Esophagus (tissue), 2 donors: ENCODE measurements around the gene ANK3. TPM values are rescaled to one million over a fixed set of nuclear protein-coding genes. Genes with fewer than 3 reads are reported as not detected.

ENCODE experiments used
- H3K27ac ChIP-seq, 2 donors: one replicate each; pipeline ENCODE4 v1.5.1; 2013; ENCODE audit warnings: low read depth in 2 of 2, mild to moderate bottlenecking in 2 of 2, inconsistent platforms in 1 of 2, low read length in 1 of 2, moderate library complexity in 1 of 2
- H3K27me3 ChIP-seq, 2 donors: one replicate each; pipeline ENCODE4 v1.6.1; 2013; ENCODE audit warnings: low read length in 2 of 2, control low read depth in 1 of 2, mild to moderate bottlenecking in 1 of 2; ENCODE audit not compliant: insufficient read depth in 2 of 2, control insufficient read depth in 1 of 2
- H3K36me3 ChIP-seq, 2 donors: one replicate each; pipeline ENCODE4 v1.6.1; 2013; ENCODE audit warnings: low read length in 1 of 2; ENCODE audit not compliant: control insufficient read depth in 2 of 2, insufficient read depth in 2 of 2
- H3K4me1 ChIP-seq, 2 donors: one replicate each; pipeline ENCODE4 v1.6.1; 2013; ENCODE audit warnings: low read length in 1 of 2; ENCODE audit not compliant: control insufficient read depth in 2 of 2, insufficient read depth in 2 of 2
- H3K4me3 ChIP-seq, 2 donors: one replicate each; pipeline ENCODE4 v1.5.1; 2013; ENCODE audit warnings: low read length in 2 of 2, mild to moderate bottlenecking in 2 of 2, low read depth in 1 of 2, moderate library complexity in 1 of 2
- H3K9me3 ChIP-seq, 2 donors: one replicate each; pipeline ENCODE4 v1.6.1; 2013; ENCODE audit warnings: mild to moderate bottlenecking in 2 of 2, low read depth in 1 of 2, low read length in 1 of 2, moderate library complexity in 1 of 2; ENCODE audit not compliant: control insufficient read depth in 2 of 2, insufficient read depth in 1 of 2
- WGBS, 2 donors: extraction: QIAGEN DNeasy Blood & Tissue Kit; methylation state at CpG; one replicate each; pipeline ENCODE4 v1.1.7; 2013; 5-methylcytosine and 5-hydroxymethylcytosine counted together
- polyA plus RNA-seq, 2 donors: library from polyadenylated mRNA; stranded (reverse); fragments of 200-250 nt; gene quantifications; one replicate each; pipeline ENCODE4 v1.2.3, GENCODE V29; 2013
- donor health status: healthy with polysubstance abuse.
- donor health status: Bipolar disorder and iron deficiency.

Gene ANK3
- polyA plus RNA-seq, 2 donors: 6.9 to 7.8 TPM

- H3K4me3 ChIP-seq: no peak overlapping the region
- H3K27me3 ChIP-seq: no peaks in the 10 kb centered on the region
- H3K36me3 ChIP-seq: no peaks in the 10 kb centered on the region
- WGBS, 2 donors: 54 to 72% methylated on average over 2 of the region's 2 CpGs
- no peaks in the 10 kb centered on the region for H3K9me3 ChIP-seq
- H3K27ac ChIP-seq: no peak overlapping the region
- no peaks in the 10 kb centered on the region for H3K4me1 ChIP-seq
These were observed 106.3 kb downstream of the ANK3 start for GRCh38 chr10:60283397-60283796.

GRCh38 chr10:60282771-60283353 lies 106.8 kb downstream of the ANK3 start:
- no peaks in the 10 kb centered on the region for H3K36me3 ChIP-seq
- no peaks in the 10 kb centered on the region for H3K27me3 ChIP-seq
- no peak overlapping the region for H3K27ac ChIP-seq
- no peaks in the 10 kb centered on the region for H3K9me3 ChIP-seq
- H3K4me1 ChIP-seq: no peaks in the 10 kb centered on the region
- 68 to 73% methylated on average over 5 of the region's 5 CpGs for WGBS, 2 donors
- no peak overlapping the region for H3K4me3 ChIP-seq

DNA sequence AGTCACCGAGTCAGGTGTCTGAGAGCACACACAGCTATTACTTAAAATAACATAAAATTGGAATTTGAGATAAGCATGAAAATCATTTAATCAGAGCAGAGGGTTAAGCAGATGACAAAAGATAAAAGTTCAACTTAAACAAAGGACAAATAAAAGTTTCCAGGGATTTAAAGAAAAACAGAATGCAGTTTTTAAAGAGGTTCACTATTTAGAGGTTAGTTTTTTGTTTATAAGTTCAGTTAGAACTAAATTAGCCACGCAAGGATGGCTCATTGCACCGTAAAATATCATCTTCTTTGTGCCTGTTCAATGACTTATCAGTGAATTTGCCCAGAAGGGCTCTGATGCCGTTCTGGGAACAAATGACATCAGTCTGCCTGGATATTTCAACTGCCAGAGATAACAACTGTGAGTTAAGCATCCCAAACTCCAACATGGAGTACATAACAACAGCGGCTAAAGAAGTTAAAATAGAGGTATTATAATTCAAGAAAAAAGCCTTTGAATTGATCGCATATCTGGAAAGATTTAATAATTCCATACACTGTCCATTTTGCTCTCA lies 107.8 kb downstream of the ANK3 start:
- H3K27me3 ChIP-seq: no peaks in the 10 kb centered on the region
- no peaks in the 10 kb centered on the region for H3K36me3 ChIP-seq
- no peak overlapping the region for H3K4me3 ChIP-seq
- H3K9me3 ChIP-seq: no peaks in the 10 kb centered on the region
- H3K4me1 ChIP-seq: no peaks in the 10 kb centered on the region
- 84 to 85% methylated on average over 6 of the region's 6 CpGs for WGBS, 2 donors
- no peak overlapping the region for H3K27ac ChIP-seq

DNA sequence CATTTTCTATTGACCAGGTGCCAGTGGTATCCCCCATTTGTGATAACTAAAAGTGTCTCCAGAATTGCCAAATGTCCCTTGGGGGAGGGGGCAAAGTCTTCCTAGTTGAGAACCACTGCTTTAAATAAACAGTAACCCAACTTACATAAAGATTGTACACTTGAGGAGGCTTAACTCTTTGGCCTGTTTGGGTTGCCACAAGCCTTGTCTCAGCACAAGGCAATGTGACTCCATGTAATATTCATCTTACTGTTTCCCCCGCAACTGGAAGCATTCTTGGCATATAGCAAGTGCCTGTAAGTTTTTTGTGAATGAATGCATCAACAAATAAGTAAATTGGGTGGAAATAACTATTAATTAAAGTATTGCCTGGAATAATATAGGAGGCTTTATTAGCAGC lies 108.3 kb downstream of the ANK3 start:
- Histone ChIP-seq H3K36me3 (no peaks in the 10 kb centered on the region), H3K27me3 (no peaks in the 10 kb centered on the region), H3K4me3 (no peak overlapping the region), H3K27ac (no peak overlapping the region), H3K9me3 (no peaks in the 10 kb centered on the region), H3K4me1 (no peaks in the 10 kb centered on the region)
- 50 to 88% methylated on average over 1 of the region's 1 CpG for WGBS, 2 donors

DNA sequence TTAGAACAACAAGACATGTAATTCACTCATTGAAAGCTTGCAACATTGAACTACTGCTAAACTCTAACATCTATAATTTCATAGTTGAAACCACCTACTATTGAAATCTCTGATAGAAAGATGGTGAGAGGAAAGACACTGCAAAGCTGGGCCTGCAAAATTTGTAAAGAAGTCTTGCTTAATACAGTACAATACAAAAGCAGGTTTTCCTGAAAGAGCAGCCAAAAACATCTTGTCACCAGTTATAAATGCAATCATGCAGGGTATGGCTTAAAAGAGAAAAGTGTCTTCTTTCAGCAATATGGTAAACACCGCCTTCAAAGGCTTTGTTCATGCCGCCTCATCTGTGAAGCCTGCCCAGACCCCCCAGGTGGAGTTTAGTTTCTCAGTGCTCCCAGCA lies 109.2 kb downstream of the ANK3 start:
- Histone ChIP-seq H3K4me3 (no peak overlapping the region), H3K4me1 (no peaks in the 10 kb centered on the region), H3K27me3 (no peaks in the 10 kb centered on the region), H3K36me3 (no peaks in the 10 kb centered on the region), H3K9me3 (no peaks in the 10 kb centered on the region), H3K27ac (no peak overlapping the region)
- WGBS, 2 donors: 77 to 90% methylated on average over 2 of the region's 2 CpGs

- Histone ChIP-seq H3K4me1 (no peaks in the 10 kb centered on the region), H3K4me3 (no peak overlapping the region), H3K27me3 (no peaks in the 10 kb centered on the region), H3K9me3 (no peaks in the 10 kb centered on the region), H3K27ac (no peak overlapping the region), H3K36me3 (peaks cover 0 to 2% of the 10 kb centered on the region in 2 donors)
- 58 to 71% methylated on average over 1 of the region's 1 CpG for WGBS, 2 donors
These were observed 112.0 kb downstream of the ANK3 start for GRCh38 chr10:60277656-60278055.

DNA sequence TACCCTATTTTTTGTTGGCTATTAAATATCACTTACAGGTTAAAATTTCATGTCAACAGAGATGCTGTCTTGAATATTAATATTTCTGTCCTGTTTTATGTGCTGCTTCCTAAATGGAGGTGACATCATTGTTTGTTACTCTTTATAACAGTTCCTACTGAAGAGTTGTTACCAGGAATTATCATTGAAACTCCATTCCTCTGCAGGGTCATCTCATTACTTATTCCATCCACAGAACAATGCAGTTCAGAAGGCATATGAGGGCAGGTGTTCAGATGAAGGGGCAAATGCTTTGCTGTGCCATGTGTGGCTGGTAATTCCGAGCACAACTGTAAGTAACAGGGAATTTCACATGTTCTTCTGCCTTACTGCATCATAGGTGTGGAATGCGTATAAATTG lies 113.4 kb downstream of the ANK3 start:
- WGBS, 2 donors: 96 to 97% methylated on average over 2 of the region's 2 CpGs
- no peaks in the 10 kb centered on the region for H3K4me1 ChIP-seq

DNA sequence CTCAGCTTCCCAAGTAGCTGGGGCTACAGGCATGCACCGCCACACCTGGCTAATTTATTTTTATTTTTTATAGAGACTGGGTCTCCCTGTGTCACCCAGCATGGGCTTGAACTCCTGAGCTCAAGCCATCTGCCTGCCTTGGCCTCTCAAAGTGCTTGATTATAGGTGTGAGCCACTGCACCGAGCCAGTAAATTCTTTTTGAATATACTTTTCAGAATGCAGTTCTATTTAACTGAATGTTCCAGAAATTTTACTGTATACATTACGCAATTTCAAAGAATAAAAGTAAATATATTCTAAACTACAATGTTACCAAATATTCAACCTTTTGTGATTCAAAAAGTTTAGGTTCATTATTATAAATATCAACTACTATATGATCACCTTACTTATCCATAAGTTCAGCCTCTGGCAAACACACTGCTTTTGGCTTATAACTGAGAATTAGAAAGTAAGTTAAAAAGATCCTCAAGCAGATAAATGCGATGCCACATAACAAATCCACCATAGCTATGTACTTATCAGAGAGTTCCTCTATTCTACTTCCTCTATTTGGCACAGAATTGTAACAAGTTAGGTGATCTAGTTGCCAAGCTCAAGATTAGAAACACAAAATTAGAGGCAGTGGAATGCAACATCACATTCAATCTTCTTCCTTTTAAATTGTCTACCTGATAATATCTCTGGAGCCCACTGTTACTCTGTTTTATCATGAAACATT lies 118.2 kb downstream of the ANK3 start:
- 86 to 92% methylated on average over 4 of the region's 4 CpGs for WGBS, 2 donors
- H3K27ac ChIP-seq: no peak overlapping the region
- peaks cover 0 to 2% of the 10 kb centered on the region in 2 donors for H3K36me3 ChIP-seq
- H3K4me3 ChIP-seq: no peak overlapping the region
- no peaks in the 10 kb centered on the region for H3K9me3 ChIP-seq
- H3K27me3 ChIP-seq: no peaks in the 10 kb centered on the region
- no peaks in the 10 kb centered on the region for H3K4me1 ChIP-seq

More for the DNA sequence above, 113.4 kb downstream of the ANK3 start:
- Histone ChIP-seq H3K27ac (no peak overlapping the region), H3K27me3 (no peaks in the 10 kb centered on the region), H3K9me3 (no peaks in the 10 kb centered on the region), H3K36me3 (peaks cover 0 to 2% of the 10 kb centered on the region in 2 donors), H3K4me3 (no peak overlapping the region)

- no peak overlapping the region for H3K4me3 ChIP-seq
- WGBS, 2 donors: 55 to 77% methylated on average over 1 of the region's 1 CpG
- H3K9me3 ChIP-seq: no peaks in the 10 kb centered on the region
- no peaks in the 10 kb centered on the region for H3K27me3 ChIP-seq
- H3K27ac ChIP-seq: no peak overlapping the region
- peaks cover 0 to 2% of the 10 kb centered on the region in 2 donors for H3K36me3 ChIP-seq
- no peaks in the 10 kb centered on the region for H3K4me1 ChIP-seq
These were observed 119.2 kb downstream of the ANK3 start for GRCh38 chr10:60270426-60270825.

DNA sequence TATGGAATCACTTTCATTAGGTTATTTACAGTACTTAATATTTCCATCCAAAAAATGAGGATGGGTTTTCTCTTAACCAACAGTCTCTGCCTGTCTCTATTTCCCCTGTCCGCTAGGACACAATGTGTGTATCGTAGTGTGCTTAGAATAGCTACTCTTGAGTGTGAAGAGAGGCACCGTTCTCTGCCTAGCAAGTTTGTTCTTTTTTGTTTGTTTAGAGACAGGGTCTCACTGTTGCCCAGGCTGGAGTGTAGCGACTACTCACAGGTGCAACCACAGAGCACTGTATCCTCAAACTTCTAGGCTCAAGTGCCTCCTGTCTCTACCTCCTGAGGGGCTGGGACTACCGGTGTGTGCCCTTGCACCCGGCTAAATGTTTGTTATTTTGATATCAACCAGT lies 121.9 kb downstream of the ANK3 start:
- no peaks in the 10 kb centered on the region for H3K9me3 ChIP-seq
- no peaks in the 10 kb centered on the region for H3K4me1 ChIP-seq
- H3K36me3 ChIP-seq: peaks cover 0 to 4% of the 10 kb centered on the region in 2 donors
- no peak overlapping the region for H3K27ac ChIP-seq
- H3K27me3 ChIP-seq: no peaks in the 10 kb centered on the region
- 93 to 94% methylated on average over 6 of the region's 6 CpGs for WGBS, 2 donors
- H3K4me3 ChIP-seq: no peak overlapping the region
